ENCODE data around the gene ST8SIA5.

Gene ST8SIA5

DNA sequence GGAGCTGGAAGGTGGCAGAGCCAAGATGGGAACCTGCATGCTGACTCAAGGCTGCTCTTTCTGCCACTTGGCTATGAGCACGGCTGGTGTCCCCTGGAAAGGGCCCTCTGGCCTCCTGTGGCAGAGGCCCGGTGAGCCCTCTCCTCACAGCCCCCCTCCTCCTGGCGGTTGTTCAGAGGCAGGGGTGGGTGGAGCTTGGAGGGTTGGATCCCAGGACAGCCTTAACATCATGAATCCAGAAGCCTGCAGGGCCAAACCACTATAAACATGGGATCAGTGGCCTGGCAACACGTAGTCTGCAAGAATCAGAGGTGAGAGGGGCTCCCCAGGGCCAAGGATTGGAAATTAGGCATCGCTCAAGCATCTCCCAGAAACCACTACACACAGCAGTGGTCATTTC, 51.3 kb downstream of the ST8SIA5 start:
- DNase-seq, result no peak

DNA sequence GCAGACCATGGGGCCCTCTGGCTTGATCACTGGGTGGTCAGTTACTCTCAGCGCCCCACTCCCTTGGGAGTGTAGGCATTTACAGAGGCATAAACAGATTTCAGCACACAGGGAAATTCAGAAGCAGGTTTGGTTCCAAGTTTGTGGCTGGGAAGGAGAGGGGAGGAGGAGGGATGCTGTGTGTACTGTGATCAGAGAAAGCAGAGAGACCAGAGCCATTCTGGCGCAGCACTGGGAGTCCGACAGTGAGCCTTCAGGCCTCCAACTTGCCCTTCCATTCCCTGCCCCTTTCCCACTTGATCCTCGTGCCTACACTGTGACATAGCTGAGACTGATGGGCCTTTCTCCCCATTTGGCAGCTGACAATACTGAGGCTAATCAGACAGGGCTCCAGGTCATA, 52.0 kb downstream of the ST8SIA5 start:
- DNase-seq, result no peak

DNA sequence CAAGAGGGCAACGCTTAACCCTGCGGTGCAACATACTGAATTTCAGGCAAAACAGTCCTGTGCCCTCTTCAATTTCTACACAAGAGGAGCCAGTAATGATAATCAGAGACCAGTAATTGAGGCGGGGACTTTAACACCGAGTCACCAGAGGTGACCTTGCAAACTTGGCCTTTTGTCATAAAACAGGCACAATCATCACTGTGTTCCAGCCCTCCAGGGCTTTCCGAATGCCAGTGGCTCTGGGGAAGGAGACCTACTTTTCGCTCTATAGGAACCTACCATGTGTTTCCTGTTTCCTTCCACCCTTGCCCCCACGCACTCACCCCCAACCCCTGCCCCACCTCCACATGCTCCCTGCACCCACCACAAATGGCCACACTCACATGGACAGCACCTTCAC, 52.7 kb downstream of the ST8SIA5 start:
- DNase-seq, result no peak

DNA sequence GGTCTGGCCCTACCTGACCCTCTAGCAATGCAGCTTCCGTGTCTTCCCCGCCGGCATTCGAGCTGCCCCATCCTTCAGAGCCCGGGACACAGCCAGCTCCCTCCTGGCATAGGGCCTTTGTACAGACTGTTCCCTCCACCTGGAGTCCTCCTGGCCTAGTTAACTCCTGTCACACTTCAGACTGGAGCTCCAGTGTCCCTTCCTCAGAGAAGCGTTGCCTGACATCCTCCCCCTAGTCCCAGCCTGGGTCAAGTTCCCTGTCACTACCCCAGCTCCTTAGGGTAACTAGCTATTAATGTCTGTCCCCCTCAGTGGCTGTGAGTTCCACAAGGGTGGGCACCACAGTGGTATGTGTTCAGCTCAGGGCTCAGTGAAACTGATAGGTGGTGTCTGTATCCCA, 54.4 kb downstream of the ST8SIA5 start:
- DNase-seq, result no peak

DNA sequence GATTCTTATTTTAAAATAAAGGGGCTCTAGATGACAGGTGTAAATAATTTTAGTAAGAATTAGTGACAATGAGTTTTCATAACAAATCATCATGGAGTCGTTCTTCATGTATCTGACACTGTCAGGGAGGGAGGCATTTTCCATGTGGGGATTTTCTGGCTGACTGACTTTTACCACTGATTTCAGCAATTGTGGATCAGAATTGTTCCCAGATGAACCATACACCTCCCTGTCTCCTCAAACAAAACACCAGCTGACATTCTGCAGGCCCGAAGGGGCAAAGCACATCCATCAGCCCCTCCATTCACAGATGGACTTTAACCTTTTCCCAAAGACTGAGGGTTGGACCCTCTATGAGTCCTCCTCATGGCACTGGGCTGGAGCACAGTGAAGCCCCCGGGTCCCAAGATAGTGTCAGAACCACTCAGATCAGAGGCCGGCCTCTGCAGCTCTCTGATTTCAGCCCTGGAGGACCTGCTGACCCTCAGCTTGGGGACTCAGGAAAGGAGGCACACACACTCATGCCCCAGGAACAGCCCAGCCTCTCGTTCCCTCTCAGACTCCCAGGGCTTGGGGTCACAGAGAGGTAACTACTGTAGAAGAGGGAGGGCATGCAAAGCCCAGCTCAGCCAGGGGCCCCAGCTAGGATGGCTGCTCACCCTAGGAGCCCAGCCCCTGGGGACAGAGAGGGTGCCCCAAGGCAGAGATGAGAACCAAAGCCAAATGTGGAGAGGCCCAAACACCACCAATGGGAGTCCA, 56.6 kb downstream of the ST8SIA5 start:
- DNase-seq, result no peak

DNA sequence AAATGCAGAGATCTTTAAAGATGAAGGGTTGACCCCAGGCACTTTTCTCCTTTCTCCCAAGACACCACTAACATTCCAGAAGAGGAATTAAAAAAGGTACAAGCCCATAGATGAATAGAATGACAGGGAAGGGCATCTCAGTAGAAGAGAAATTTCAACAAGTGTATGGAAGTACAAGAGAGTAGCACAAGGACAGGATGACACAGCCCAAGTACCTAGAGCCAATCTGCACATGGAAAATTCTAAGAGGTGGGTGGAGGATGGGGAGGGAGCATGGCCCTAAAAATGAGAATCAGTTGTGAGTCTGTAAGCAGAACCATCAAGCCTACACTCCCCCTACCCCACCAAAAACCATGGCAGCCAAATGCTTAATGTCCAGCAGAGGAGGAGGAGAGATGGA, 60.2 kb downstream of the ST8SIA5 start:
- DNase-seq, result no peak

DNA sequence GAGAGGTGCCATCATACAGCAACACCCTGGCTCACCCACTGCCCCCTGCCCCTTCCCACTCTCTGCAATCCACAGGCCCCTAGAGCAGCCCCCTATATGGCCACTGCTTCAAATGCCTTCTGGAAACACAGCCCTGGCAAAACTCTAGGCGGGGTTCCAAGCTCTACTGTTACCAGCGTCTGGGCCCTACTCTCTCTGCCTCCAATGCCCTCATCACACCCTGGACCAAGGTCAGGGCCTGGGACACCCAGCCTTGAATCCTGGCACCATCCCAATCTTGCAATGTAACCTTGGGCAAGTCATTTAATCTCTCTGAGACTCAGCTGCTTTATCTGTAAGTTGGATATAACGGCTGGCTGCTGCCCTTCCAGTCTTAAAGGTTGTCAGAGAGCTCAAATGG, 60.6 kb downstream of the ST8SIA5 start:
- no peak for DNase-seq

DNA sequence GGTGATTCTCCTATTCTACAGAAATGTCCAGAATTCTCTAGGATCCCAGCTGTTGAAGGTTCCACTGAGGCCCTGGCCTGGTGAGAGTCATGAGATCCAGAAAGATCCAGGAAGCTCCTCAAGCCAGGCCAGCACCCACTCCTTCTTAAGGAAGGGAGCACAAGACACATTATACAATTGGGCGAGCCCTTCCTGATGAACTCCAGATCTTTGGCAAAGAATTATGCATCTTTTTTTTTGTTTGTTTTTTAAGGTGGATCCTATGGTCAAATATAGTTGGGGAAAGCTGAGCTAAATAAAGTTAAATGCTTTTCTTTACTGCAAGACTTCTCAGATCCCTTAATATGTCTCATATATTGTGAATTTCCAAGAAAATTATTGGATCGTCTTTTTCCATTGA, 62.9 kb downstream of the ST8SIA5 start:
- no peak for DNase-seq

DNA sequence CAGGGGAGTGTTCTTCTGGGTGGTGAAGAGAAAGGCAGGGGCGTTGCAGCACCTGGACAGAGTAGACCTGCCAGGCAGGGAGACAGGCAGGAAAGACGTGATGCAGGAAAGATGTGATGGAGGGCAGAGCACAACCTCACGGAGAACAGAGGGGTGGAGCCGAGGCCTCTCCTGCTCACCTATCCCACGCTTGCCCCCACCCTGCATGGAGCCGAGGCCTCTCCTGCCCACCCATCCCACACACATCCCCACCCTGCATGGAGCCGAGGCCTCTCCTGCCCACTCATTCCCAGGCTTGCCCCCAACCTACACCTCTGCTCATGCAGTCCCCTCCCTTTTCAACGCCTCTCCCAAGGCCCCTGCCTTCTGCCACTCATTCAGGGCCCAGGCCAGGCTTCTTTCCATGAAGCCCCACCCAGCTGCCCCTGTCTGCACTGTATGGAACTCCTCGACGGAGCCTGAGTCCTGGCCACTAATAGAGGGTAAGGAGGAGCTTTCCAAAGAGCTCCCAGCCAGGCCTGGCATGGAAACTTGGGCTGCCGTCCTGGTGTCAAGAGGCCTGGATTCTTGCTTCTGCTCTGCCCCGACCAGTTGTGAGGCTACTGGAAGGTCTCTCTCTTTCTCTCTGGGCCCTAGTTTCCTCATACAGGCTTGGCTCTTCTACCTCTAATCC, 67.9 kb downstream of the ST8SIA5 start:
- no peak for DNase-seq

DNA sequence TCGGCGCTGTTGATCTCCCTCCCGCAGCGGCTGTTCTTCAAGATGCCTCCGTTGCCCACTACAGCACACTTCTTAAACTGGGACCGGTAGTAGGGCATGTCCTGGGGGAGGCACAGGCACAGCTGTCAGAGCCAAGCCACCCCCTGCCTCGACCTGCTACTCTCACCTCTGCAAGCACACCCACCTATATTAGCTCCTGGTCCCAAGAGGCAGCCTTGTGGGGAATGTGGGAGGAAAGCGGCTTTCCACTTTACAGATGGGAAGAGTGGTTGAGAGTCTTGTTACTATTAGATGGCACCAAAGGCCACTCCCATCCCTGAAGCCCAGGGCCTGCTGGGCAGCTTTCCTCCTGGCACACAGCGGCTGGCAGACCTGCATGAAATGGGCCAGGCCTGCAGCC, 70.7 kb downstream of the ST8SIA5 start:
- no peak for DNase-seq

DNA sequence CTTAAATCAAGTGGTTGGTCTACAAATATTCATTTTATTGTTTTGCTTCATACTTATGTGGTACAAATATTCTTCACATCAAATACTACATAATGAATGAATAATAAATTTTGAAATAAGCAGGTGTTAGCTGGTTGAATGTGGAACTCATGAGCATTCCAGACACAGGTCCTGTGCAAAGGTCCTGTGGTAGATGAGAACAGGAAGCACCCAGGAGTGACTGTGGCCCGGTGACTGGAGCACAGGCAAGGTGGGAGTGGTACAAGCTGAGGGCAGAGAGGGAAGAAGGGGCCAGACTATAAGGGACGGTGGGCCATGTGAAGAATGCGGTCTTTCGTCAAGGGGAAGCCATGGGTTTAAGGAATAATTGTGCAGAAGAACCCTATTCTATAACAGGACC, 73.6 kb downstream of the ST8SIA5 start:
- DNase-seq, result no peak

DNA sequence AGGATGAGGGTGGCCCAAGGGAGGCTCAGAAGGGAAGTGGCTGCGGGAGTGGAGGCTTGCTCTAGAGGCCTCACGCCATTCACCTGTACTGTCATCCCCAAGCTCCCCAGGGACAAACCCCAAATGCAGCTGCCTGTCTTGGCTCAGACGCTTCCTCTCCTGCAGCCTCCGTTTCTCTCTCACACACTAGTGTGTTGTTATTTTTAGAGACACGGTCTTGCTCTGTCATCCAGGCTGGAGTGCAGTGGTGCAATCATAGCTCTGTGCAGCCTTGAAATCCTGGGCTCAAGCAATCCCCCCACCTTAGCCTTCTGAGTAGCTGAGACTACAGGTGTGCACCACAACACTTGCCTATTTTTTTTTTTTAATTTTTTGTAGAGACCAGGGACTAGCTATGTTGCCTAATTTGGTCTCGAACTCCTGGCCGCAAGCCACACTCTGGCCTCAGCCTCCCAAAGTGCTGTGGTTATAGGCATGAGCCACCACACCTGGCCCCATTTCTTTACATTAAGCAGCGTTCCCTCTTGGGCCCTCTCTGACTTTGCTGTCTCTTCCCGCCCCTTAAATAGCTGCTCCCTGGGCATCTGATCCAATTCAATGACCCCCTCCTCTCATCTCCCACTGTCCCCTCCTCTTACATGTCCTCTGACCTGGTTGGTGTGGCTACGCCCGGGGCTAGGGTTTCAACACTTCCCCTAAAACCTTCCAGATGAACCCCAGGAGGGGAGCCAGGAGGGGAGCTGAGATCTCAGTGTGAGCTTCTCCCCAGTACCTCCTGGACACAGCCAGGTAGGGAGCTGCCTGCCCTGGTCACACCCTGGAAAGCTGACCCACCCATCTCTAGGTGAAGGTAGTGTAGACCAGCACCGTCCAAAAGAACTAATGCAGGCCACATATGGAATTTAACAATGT, 75.8 kb downstream of the ST8SIA5 start:
- no peak for DNase-seq

DNA sequence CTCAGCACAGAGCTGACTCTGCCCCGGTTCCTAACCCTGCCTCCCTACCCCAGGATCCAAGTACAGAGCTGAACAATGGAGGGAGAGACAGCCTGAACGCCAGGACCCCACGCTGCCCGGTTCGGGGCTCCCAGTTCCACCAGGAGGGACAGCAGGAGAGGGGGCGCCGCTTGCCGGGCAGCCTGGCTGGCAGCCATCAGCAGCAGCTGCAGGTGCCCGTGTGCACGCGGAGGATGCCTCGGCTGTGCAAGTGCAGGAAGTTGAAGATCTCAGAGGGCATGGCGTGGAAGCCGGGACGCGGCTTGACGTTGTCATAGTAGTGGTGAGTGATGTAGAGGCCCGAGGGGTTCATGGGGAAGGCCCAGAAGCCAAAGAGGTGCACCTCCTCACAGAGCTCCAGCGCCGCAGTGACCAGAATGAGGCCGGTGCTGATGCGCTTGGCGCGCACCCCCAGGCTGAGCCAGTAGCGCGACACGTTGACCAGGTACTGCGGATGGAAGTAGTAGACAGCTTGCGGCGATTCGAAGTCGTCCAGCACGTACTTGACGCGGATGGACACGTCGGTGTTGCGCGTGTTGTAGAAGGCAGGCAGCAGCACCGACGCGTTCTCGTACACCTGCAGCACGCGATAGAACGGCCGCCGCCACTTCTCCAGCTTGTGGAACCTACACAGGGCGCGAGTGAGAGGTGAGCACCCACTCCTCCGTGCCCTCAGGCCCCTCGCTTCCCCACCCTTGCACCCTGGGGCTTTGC, 76.8 kb downstream of the ST8SIA5 start:
- no peak for DNase-seq

DNA sequence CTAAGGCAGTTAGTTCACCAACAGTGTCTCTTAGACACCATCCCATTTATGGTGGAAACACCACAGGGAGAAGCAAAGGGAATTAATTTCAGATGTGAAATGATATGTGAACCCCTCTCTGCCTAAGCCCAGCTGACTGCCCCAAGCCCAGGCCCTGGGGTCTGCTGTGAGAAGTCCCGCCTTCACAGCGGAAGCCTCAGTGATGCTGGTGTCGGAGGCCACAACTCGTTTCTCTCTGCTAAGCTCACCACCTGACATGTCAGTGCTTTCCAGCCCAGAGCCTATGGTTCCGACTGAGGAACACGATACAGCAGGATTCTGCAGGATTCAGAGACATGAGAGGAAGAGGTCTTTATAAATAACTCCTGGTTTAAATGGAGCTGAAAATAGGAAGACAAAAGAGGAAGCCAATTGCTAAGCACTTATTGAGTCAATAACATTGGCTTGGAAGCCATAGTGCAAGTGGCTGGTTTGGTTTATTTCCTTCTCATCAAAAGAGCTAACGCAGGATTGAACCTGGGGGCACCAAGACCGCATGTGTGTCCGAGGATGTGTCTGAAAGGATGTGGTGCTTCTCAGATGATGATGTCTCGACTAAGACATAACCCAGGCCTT, 78.0 kb downstream of the ST8SIA5 start:
- DNase-seq, result no peak

DNA sequence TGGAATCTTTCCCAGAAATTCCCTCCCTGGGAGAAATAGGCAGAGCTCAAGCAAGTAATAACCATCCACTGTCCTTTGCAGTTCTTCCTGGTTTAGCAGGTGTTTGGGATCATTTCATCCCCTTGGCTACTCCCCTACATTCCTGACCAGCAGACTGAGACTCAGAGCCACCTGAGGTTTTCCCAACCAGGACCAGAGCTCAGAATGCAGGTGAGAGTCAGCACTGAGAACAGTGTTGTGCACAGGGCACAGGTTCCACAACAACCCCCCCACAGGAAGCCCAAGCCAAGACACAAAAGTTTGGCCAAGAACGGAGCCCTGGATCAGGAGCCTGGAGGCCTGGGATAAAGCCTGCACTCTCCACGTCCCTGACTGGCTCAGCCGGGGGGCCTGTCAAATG, 78.8 kb downstream of the ST8SIA5 start:
- DNase-seq, result no peak

DNA sequence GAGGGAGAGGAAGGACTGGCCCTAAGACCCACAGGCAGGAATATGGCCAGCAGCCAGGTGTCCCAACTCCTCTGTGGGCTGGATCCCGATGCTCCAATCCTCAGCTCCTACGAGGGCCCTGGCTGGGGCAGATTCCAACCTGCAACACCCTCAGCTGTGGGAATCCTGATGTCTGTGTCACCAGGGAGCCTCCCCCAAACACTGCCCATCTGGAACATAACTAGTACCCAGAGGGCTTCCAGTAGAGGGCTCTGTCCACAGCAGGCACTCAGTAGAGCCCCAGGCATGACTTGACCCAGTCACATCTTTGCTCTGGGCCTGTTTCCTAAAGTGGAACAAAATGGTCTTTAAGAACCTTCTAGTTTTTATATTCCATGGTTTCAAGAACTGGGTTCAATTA, 79.2 kb downstream of the ST8SIA5 start:
- DNase-seq, result no peak

DNA sequence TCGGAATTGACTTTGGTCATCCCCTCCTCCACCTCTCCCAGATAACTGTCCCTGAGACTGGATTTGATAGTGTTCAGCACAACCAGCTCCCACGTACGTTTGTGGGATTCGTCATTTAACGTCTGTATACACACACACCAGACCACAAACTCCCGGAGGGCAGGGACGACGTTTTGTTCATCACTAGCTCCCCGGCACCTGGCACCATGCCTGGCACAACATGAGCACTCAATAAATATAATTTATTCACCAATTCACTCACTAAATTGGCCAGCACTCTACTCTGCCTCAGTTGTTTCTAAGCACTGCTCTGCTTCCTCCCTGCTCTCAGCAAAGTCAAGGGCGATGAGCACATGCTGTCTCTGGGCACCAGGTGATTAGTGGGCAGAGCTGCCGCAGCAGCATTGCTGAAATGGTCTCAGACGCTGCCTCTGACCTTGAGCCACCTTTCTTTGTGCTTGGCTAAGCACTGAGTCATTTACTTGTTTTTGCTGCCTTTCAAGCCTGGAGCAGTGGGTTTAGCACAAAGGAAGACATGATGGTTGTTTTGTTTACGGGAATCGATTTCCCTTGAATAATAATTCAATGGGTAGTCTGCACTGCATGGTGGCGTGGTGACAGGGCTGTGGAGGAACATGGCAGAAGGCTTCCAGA, 80.5 kb downstream of the ST8SIA5 start:
- no peak for DNase-seq

DNA sequence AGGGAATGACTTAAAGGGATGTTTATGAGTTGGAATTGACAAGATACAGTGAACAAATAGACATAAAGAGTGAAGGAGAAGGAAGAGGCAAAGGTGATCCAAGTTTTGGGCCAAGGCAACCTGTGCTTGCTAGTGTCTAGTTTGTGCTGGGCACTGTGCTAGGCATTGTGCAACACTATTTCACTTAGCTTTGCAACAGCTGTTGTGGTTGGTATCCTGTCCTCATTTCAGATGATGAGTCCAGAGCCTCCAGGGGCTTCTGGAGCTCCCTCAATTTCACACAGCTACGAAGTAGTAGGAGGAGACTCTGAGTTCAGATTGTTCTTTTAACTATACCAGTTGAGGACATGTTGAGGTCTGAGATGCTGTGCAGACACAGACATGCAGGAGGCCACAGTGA, 81.7 kb downstream of the ST8SIA5 start:
- DNase-seq, result no peak

DNA sequence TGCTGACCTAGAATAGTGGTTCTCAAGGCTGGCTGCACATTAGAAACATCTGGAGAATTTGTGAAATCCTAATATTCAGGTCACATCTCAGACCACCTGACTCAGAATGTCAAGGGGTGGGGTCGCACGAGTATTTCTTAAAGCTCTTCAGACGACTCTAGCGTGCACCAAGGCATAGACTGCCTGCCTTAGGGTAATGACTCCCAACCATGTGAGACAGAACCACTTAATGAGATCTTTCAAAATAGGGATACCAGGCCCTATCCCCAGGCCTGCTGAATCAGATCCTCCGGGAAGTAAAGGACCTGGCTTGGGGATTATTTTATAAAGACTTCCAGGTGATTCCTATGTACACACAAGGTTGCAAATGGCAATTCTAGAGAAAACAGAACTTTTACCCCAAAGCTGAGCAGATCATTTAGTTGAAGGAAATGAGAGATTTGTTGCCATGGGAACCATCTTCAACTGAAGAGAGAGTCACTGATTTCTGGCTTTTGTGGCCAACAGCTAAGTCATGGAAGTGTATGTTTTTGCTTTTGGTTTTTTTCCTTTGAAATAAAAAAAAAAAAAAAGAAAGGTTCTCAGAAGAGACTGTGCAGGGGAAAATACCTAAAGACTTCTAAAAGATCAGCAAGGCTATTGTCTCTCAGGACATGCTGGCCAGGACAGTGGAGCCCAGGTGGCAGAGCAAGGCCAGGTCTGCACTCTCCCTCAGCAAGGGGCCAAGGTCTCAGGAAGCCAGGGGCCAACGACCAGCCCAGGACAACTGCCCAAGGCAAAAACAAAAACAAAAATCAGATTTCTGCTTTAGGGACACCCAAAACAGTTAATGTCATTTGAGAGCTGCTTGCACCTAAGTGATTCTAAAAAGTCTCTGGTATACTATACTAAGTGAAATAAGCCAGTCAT, 84.5 kb downstream of the ST8SIA5 start:
- DNase-seq, result no peak

DNA sequence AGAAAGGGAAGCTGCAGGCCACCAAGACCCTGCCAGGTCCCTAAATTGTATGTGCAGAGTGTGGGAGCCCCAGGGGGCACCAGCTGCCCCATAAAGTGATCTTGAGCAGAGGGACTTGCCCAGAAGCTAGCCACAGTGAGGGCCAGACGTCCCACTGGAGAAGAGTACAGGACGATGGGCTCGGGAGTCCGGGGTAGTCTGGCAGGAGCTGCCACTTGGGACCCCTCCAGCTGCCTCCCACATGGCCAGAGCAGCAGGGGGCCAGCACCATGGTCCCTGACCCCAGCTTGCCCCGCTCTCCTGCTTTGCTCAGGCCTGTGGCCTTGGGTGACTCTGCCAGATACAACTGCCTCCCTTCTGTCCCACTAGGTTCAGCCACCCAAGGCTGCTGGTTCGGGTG, 88.2 kb downstream of the ST8SIA5 start:
- DNase-seq, result no peak

DNA sequence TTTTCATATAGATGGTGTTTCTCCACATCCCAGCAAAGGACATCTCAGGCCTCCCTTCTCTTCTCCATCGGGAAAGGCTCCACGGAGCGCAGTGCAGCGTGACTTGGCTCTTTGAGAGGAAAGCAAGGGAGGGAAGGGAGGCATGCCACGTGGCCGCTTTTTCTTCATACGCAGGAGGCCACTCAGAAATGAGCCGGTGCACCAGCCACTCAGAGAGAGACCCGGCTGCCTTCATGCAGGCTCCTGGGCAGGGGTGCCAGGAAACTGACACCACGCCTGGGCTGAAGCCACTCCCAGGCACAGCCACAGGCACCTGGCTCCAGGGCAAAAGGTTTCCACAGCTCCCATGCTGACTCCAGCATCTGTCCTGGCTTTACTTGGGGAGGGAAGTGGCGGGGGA, 88.7 kb downstream of the ST8SIA5 start:
- DNase-seq, result no peak

Measured in NCI-H1105 treated with DMSO at 0.1 percent for 48 hours (cell line).